Natural killer cell (primary cell): Measurements from ENCODE around the gene HLX. TPM values are rescaled to one million over a fixed set of nuclear protein-coding genes. Genes with fewer than 3 reads are reported as not detected.

ENCODE experiments used
- ATAC-seq, 3 donors: fragments of 150-1000 bp in 2 of 3; fragments of 200-7000 bp in 1 of 3; cut with Tn5 transposase; 1 replicate in 1 of 3; 2 replicates in 2 of 3; pipeline ENCODE4 v1.10.0; 2021; ENCODE audit warnings: mild to moderate bottlenecking in 2 of 3, moderate library complexity in 2 of 3
- DNase-seq, 2 donors: peaks; one replicate each; pipeline versions ENCODE4 v3.0.0 to v3.0.0-alpha.2; 2013 to 2021; ENCODE audit warnings: mixed read lengths in 1 of 2
- H3K27ac ChIP-seq: one replicate; pipeline ENCODE4 v1.5.1; 2013; ENCODE audit warnings: mild to moderate bottlenecking, low read length
- H3K27me3 ChIP-seq: one replicate; pipeline ENCODE4 v1.6.1; 2013; ENCODE audit warnings: low read length; ENCODE audit not compliant: control insufficient read depth, insufficient read depth
- H3K36me3 ChIP-seq: one replicate; pipeline ENCODE4 v1.6.1; 2013; ENCODE audit warnings: low read length; ENCODE audit not compliant: control insufficient read depth, insufficient read depth
- H3K4me1 ChIP-seq: one replicate; pipeline ENCODE4 v1.6.1; 2013; ENCODE audit warnings: low read length; ENCODE audit not compliant: control insufficient read depth, insufficient read depth
- H3K4me3 ChIP-seq: one replicate; pipeline ENCODE4 v1.5.1; 2013; ENCODE audit warnings: low read length
- H3K9me3 ChIP-seq: one replicate; pipeline ENCODE4 v1.6.1; 2013; ENCODE audit warnings: low read length; ENCODE audit not compliant: control insufficient read depth, insufficient read depth
- H3K27ac Mint-ChIP-seq, 2 donors: one replicate each; pipeline ENCODE4 v1.8.0; 2022; ENCODE audit warnings: mild to moderate bottlenecking in 2 of 2, mixed read lengths in 2 of 2, moderate library complexity in 1 of 2
- H3K27me3 Mint-ChIP-seq, 2 donors: one replicate each; pipeline ENCODE4 v1.8.0; 2022; ENCODE audit warnings: low read depth in 2 of 2, mixed read lengths in 2 of 2
- H3K36me3 Mint-ChIP-seq: one replicate; pipeline ENCODE4 v1.8.0; 2022; ENCODE audit warnings: mixed read lengths
- H3K4me1 Mint-ChIP-seq, 2 donors: one replicate each; pipeline ENCODE4 v1.8.0; 2022; ENCODE audit warnings: mixed read lengths in 2 of 2
- H3K4me3 Mint-ChIP-seq: one replicate; pipeline ENCODE4 v1.8.0; 2022; ENCODE audit warnings: mild to moderate bottlenecking, moderate library complexity, mixed read lengths
- H3K9me3 Mint-ChIP-seq, 2 donors: one replicate each; pipeline ENCODE4 v1.8.0; 2022; ENCODE audit warnings: mixed read lengths in 2 of 2
- WGBS: methylation state at CpG from one replicate; pipeline ENCODE4 v1.1.7; 2013; ENCODE audit warnings: missing lambda C conversion rate; ENCODE audit not compliant: insufficient coverage; 5-methylcytosine and 5-hydroxymethylcytosine counted together
- intact Hi-C: fragments of 100-400 bp; cut with micrococcal nuclease; formaldehyde crosslinking; loops from one replicate; pipeline ENCODE4 v1.14.2; 2022
- total RNA-seq, 4 donors: library from RNA; stranded (reverse); fragments of 120-200 nt in 1 of 4; gene quantifications; one replicate each; pipeline versions ENCODE4 v1.2.3 to v1.2.4, GENCODE V29; 2013 to 2022
- TF ChIP-seq, protein P1 (sequence below): fragments of 200-600 bp; IDR thresholded peaks from one replicate; pipeline ENCODE4 v1.8.0; 2022; ENCODE audit warnings: antibody characterized with exemption

Gene HLX
- total RNA-seq, 3 donors from 2014 or later (not counting 1 experiment from before 2014, with no cell fraction given) = 0.93 to 19.3 (median 1.0) TPM

GRCh38 chr1:220895412-220895946 is 16.2 kb downstream of the HLX start:
- Histone ChIP-seq H3K36me3 (no peaks in the 10 kb centered on the region), H3K27me3 (peaks cover 23% of the 10 kb centered on the region), H3K4me3 (no peak overlapping the region), H3K9me3 (no peaks in the 10 kb centered on the region), H3K4me1 (peaks cover 16% of the 10 kb centered on the region), H3K27ac (no peak overlapping the region)
- Mint-ChIP-seq H3K9me3 (peaks cover 0 to 2% of the 10 kb centered on the region in 2 donors), H3K4me3 (no peak overlapping the region), H3K27ac (no peak overlapping the region), H3K36me3 (no peaks in the 10 kb centered on the region), H3K27me3 (peaks cover 49 to 70% of the 10 kb centered on the region in 2 donors), H3K4me1 (peaks cover 0 to 5% of the 10 kb centered on the region in 2 donors)
- intact Hi-C loops = no loop called here
- WGBS = 89% methylated on average over 35 of the region's 35 CpGs
- TF ChIP-seq, protein P1, sequence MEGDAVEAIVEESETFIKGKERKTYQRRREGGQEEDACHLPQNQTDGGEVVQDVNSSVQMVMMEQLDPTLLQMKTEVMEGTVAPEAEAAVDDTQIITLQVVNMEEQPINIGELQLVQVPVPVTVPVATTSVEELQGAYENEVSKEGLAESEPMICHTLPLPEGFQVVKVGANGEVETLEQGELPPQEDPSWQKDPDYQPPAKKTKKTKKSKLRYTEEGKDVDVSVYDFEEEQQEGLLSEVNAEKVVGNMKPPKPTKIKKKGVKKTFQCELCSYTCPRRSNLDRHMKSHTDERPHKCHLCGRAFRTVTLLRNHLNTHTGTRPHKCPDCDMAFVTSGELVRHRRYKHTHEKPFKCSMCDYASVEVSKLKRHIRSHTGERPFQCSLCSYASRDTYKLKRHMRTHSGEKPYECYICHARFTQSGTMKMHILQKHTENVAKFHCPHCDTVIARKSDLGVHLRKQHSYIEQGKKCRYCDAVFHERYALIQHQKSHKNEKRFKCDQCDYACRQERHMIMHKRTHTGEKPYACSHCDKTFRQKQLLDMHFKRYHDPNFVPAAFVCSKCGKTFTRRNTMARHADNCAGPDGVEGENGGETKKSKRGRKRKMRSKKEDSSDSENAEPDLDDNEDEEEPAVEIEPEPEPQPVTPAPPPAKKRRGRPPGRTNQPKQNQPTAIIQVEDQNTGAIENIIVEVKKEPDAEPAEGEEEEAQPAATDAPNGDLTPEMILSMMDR = no peak
- DNase-seq = no peak
- no peak for ATAC-seq

- TF ChIP-seq, protein P1 = no peak
- DNase-seq = no peak
- Histone ChIP-seq H3K36me3 (no peaks in the 10 kb centered on the region), H3K27me3 (peaks cover 17% of the 10 kb centered on the region), H3K27ac (no peak overlapping the region), H3K4me1 (peaks cover 14% of the 10 kb centered on the region), H3K9me3 (no peaks in the 10 kb centered on the region), H3K4me3 (no peak overlapping the region)
- Mint-ChIP-seq H3K4me1 (peaks cover 0 to 5% of the 10 kb centered on the region in 2 donors), H3K4me3 (no peak overlapping the region), H3K36me3 (no peaks in the 10 kb centered on the region), H3K27ac (no peak overlapping the region), H3K27me3 (peaks cover 43 to 69% of the 10 kb centered on the region in 2 donors), H3K9me3 (peaks cover 0 to 2% of the 10 kb centered on the region in 2 donors)
- intact Hi-C loops = no loop called here
- 97% methylated on average over 12 of the region's 12 CpGs for WGBS
- ATAC-seq = no peak
These were observed 16.8 kb downstream of the HLX start for GRCh38 chr1:220896092-220896491.

DNA sequence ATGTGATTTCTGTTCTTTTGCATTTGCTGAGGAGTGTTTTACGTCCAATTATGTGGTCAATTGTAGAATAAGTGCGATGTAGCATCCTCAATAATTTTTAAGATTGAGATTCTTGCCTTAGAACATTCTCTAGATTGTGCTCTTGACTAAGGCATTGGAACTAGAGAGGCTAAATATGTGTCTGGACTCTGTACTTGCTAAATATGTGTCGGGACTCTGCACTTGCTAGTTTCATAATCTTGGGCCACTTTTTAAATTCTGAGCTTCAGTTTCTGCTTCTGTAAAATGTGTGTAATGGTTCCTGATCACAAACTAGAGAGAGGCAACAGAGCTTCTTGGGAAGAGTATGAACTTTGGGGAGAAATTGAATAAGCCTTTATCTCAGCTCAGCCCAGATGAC is 21.6 kb downstream of the HLX start:
- TF ChIP-seq, protein P1 = no peak
- no peaks in the 10 kb centered on the region for H3K4me1 ChIP-seq
- no peak for DNase-seq
- no peaks in the 10 kb centered on the region for H3K4me1 Mint-ChIP-seq
- WGBS = 92% methylated on average over 3 of the region's 3 CpGs
- H3K27me3 ChIP-seq = no peaks in the 10 kb centered on the region
- H3K4me3 ChIP-seq = no peak overlapping the region
- H3K4me3 Mint-ChIP-seq = no peak overlapping the region
- no peak overlapping the region for H3K27ac Mint-ChIP-seq
- no peaks in the 10 kb centered on the region for H3K9me3 ChIP-seq
- H3K36me3 Mint-ChIP-seq = no peaks in the 10 kb centered on the region
- intact Hi-C loops = no loop called here
- peaks cover 12 to 22% of the 10 kb centered on the region in 2 donors for H3K27me3 Mint-ChIP-seq
- no peak for ATAC-seq
- H3K9me3 Mint-ChIP-seq = peaks cover 0 to 2% of the 10 kb centered on the region in 2 donors
- no peaks in the 10 kb centered on the region for H3K36me3 ChIP-seq
- H3K27ac ChIP-seq = no peak overlapping the region

DNA sequence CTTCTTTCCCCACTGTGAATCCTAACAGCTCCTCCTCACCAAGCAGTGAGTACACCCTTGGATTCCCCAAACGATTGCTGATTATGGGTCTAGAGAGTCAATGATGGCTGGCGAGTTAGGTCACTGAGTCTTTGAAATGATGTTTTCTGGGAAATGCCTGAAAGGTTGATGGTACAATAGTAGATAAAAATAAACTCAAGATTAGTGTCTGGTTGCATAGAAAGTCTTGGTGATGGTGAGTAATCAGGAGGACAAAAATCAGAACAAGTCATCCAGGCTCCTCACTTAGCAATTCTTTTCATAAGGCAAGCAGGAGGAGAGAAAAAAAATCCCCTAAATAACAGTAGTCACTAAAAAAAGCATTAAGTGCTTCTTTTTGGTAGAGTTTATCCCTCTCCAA is 22.6 kb downstream of the HLX start:
- no peaks in the 10 kb centered on the region for H3K36me3 ChIP-seq
- no peak overlapping the region for H3K27ac ChIP-seq
- H3K4me3 Mint-ChIP-seq = no peak overlapping the region
- no peaks in the 10 kb centered on the region for H3K4me1 Mint-ChIP-seq
- no peaks in the 10 kb centered on the region for H3K9me3 ChIP-seq
- H3K36me3 Mint-ChIP-seq = no peaks in the 10 kb centered on the region
- H3K27me3 Mint-ChIP-seq = peaks cover 9 to 16% of the 10 kb centered on the region in 2 donors
- H3K4me1 ChIP-seq = no peaks in the 10 kb centered on the region
- H3K4me3 ChIP-seq = no peak overlapping the region
- no peak for ATAC-seq
- peaks cover 0 to 2% of the 10 kb centered on the region in 2 donors for H3K9me3 Mint-ChIP-seq
- no peaks in the 10 kb centered on the region for H3K27me3 ChIP-seq
- DNase-seq = no peak
- intact Hi-C loops = no loop called here
- 83% methylated on average over 2 of the region's 2 CpGs for WGBS
- no peak overlapping the region for H3K27ac Mint-ChIP-seq
- TF ChIP-seq, protein P1 = no peak
